Adrenal gland (tissue), 5 donors: ENCODE measurements around the gene BRD4.

Experiments
- CTCF ChIP-seq, 6 experiments: fragments of 450-650 bp in 4 of 6; fragments of 200-600 bp in 2 of 6; sonication (generic) in 1 of 6; IDR thresholded peaks; 1 replicate in 5 of 6; 2 replicates in 1 of 6; pipeline versions ENCODE4 v1.5.1 to v1.8.0; 2016 to 2021; ENCODE audit warnings: antibody characterized with exemption in 6 of 6, mild to moderate bottlenecking in 2 of 6, moderate library complexity in 1 of 6
- POLR2A ChIP-seq, 2 donors: fragments of 450-650 bp; IDR thresholded peaks; one replicate each; pipeline ENCODE4 v1.6.1; 2017; ENCODE audit warnings: antibody characterized with exemption in 2 of 2, mild to moderate bottlenecking in 2 of 2, moderate library complexity in 1 of 2
- donor health status: DM: no; HTN: no; CAD: no.

DNA sequence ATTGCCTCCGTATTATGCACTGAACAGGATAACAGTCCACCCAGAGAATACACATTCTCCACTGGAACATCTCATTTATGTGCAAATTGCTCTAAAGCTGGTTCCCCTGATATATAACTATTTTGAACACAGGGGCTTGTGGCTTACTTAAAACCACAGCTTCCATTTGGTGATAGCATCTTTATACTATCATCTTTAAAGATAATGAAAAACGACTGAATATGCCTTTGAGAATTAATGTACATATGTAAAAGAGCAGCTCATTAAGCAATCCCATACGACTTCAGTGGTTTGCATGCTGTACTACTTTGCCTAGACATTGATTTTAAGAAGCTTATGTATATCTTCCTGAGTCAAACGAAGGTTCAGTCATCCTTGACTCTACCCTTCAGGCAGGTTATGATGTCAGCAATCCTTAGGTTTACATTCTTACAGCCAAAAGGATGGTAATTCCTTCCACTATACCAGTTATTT lies 40.8 kb downstream of the BRD4 start:
- TF ChIP-seq CTCF (IDR thresholded peaks at IDR 0.05) (no peak), POLR2A (IDR thresholded peaks at IDR 0.05) (no peak)
